Right renal pelvis (tissue), 4 donors: Measurements from ENCODE around the gene ADCY1. TPM values are rescaled to one million over a fixed set of nuclear protein-coding genes. Genes with fewer than 3 reads are reported as not detected.

Source experiments
- DNase-seq, 4 donors: peaks; one replicate each; pipeline ENCODE4 v3.0.0-alpha.2; 2013; ENCODE audit warnings: low read depth in 4 of 4, low spot score in 3 of 4, missing footprints in 1 of 4
- polyA plus RNA-seq, 4 donors: library from polyadenylated mRNA; unstranded; fragments of 120-200 nt; gene quantifications; one replicate each; pipeline ENCODE4 v1.2.1, GENCODE V29; 2013; ENCODE audit not compliant: insufficient read length in 4 of 4

Gene ADCY1
- polyA plus RNA-seq, 4 donors = 2.7 to 4.0 (median 3.3) TPM

DNA sequence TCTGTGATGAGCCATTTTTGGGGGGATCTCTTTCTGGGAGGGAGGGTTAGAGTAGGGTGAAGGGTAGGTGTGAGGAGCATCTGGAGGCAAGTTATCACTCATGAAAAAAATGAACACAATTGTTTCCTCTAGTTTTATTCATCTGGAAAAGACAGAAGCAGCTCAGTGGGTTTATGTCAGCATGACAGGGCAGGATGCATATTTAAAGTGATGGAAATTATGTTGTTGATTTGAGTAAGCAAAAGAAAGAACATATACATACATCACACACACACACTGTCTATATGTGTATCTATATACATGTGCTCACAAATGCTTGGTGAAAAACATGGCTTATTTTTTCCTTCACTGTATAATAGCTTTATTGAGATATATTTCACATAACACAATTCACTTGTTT is 114.2 kb downstream of the ADCY1 start:
- DNase-seq = no peak

DNA sequence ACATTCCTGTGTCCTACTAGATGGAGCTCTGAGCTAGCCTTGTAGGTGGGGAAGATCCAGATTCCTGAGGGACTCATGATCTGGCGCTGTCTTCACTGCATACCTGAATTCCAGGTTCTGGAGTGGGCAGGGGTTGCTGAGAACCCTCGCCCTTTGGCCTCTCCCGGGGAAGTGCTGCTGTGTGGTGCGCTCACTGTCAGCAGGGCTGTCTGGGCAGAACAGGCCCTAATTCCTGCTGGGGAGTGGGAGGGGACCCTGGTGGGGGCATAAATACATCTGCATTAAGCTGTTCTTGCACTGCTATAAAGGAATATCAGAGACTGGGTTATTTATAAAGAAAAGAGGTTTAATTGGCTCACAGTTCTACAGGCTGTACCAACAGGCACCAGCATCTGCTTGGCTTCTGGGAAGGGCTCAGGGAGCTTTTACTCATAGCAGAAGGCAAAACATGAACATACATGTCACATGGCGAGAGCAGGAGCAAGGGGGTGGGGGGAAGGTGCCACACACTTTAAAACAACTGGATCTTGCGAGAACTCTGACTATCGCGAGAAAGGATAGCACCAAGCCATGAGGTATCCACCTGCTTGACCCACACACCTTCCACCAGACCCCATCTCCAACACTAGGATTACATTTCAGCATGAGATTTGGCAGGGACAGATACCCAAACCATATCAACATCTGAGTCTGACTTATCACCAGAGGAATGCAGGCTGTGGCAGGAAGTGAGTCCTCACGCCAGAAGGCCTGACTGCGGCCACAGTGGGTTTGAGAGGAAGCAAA is 115.0 kb downstream of the ADCY1 start:
- DNase-seq = no peak

GRCh38 chr7:45689797-45690761 is 115.9 kb downstream of the ADCY1 start:
- no peak for DNase-seq

DNA sequence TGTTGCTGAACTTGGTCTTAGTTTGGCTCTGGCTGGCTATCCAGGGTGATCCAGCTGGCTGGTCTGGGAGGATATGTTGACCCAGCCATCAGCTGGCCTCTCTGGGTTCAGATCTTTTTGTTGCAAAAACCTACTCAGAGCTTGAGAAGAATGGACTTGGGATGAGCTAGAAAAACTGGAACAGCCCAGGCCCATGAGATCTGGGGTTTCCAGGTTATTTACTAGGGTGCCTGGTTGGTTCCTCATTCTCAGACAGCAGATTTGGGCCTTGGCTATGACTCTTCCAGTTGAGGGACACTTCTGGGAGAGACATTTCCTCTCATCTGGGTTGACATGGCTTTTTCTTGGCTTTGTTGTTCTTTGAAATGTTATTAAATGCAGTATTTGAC is 116.6 kb downstream of the ADCY1 start:
- DNase-seq = no peak

DNA sequence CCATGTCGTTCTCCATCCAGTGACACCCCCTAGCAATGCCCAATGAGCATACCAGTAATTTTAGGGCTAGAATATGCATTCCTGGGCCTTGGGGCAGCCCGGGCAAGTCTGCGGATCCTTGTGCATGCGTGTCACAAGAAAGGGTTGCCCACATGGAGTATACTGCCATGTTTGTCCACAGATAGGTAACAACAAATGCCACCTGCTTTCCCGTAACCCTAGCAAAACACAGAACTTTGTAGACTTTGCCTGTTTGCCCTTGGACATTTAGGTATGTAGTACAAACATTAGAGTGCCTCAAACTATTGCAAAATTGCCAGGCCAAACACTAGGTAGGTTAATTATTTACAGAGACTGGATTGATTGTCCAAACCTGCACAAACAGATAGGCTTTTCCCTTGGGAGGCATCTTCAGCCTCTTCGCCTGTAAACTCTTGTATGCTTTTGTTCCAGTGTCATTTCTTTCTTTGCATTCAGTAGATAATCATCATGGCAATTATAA is 117.0 kb downstream of the ADCY1 start:
- DNase-seq = no peak

- no peak for DNase-seq
These were observed 117.9 kb downstream of the ADCY1 start for GRCh38 chr7:45692031-45692430.

- DNase-seq = no peak
These were observed 121.3 kb downstream of the ADCY1 start for GRCh38 chr7:45695249-45695995.

DNA sequence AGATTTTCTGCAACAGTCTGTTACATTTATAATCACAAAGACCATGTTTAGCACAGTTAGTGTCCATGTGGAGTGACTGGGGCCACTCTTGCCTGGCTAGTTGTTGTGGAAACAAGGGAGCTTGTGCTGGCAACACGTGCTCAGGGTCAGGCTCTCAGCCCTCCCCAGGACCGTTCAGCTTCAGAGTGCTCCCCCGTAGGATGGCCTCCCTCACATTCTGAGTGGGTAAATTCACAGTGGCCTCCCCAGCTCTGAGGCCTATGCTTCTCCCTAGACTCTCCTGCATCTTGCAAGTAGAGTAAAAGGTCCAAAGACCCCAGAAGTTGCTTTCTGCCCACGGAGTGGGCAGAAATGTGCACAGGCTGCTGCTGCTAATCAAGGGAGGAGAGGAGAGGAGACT is 122.3 kb downstream of the ADCY1 start:
- no peak for DNase-seq

GRCh38 chr7:45697576-45698136 is 123.5 kb downstream of the ADCY1 start:
- no peak for DNase-seq

DNA sequence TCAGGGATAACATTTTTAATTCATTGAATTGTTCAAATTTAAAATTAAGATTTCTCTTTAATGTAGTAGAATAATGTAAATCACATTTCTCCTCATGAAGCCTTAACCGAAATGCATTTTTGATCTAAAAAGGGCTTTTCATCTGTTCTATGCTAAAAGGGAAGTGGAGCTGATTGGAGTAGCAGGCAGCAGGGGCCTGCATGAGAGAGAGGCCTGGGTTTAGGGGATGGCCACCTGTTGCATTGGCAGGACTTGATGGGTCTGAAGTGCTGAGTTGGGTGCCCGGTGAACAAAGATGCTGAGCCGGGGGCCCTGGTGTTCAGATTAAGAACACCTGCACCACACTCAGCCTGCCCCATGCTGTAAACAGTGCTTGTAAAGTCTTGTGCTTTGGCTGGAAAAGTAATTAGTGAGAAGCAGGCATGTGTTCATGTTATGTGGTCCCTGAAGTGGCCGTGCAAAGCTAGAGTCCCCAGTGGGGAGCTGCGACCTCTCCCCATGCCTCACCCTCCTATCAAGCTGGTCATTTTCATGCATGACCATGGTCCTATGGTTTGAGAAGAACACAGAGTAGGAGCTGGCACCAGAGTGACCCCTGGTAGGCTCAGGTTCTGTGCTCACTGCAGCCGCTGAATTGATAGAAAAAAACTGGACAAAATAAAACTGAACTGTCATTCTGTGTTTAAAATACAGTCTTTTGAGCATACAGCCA is 124.3 kb downstream of the ADCY1 start:
- no peak for DNase-seq

DNA sequence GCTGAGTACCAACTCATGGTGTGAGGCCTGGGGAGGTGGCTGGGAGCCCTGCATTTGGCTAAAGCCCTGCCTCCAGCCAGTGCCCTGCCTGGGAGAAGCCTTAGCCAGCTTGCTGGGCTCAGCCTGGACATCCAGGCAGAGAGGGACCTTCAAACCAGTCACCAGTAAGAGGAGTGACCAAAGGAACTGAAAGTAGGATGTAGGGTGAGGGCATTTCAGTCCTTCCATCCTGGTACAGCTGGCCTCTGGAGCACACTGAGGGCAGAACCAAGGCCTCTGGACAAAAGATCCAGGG is 124.8 kb downstream of the ADCY1 start:
- DNase-seq = no peak

GRCh38 chr7:45699726-45700390 is 125.7 kb downstream of the ADCY1 start:
- DNase-seq = no peak

- no peak for DNase-seq
These were observed 126.4 kb downstream of the ADCY1 start for GRCh38 chr7:45700556-45700955.

DNA sequence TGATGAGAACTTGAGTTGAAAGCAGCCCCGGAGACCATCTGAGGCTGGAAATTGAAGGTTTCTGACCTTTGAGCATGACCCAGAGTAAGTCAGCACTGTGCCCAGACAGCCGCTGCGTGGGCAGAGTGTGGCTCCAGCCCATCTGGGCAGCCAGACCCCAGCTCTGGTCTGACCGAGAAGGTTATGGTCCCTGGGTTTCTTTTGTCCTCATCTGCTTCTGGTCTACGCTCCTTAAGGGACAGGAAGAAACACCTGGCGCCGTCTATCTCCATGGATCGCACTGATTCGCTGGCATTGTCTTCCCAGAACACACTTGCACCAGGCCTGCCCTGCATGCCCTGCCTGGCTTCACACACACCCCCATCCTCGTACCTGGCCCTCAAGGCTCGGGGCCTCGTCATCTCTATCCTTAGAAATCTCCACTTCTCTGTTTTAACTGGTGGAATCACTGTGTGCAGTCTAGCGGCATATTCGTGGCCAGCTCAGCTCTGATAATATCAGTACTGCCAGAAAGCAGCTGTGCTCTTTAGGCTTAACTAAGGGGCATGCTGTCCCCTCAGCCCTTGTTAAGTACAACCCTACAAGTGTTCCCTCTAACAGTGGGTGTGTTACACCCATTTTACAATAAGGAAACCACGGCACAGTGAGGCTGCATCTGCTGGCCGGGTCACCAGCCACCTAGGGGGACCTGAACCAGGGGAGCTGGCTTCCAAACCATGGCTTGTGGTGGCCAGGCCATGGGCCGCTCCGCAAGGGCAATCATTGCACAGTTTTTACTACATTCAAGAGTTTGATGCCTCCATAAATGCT is 127.7 kb downstream of the ADCY1 start:
- DNase-seq = no peak

DNA sequence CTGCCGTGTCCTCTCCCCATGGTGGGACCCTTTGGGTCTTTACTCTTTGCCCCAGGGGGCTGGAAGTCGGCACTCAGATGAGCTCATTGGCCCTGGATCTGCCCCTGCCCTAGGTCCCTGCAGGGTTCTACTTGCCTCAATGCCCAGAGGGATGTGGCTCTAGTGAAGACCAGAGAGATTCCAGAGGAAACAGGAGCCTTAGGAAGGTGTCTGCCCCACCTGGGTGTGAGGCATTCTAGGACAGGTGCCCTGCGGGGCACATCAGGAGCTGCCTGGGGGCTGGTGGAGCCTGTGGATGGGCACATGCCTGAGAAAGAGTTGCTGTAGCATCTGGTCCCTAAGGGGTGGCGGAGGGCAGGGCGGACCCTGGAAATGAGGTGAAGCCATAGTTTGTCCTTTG is 128.6 kb downstream of the ADCY1 start:
- DNase-seq = no peak

GRCh38 chr7:45703373-45703821 is 129.2 kb downstream of the ADCY1 start:
- DNase-seq = no peak

DNA sequence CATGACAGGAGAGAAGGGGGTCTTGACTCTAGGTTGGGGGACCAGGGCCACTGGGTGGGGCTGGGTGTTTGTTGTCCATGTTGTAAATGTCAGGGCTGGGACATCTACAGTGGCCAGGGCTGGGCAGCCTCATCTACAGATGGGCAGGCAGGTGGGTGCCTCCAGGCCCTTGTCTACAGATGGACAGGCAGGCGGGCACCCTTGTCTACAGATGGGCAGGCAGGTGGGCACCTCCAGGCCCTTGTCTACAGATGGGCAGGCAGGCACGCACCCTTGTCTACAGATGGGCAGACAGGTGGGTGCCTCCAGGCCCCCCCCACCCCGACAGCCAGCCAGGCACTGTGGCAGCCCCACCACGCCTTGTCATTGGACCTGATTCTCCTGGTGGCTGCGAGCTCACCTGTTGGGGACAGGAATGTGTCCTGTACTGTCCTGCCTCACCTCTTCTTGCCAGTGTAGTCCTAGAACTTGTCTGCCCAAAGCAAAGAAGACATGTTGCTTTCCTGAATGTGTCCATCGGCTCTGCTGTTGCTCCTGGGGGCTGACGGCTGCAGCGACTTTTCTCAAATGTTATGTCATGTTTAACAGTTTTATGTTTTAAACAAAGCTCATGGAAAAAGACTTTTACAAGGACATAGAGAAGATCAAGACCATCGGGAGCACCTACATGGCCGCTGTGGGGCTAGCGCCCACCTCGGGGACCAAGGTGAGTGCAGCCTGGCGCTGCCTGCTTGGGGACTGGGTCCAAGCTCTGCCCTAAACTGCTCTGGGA is 129.9 kb downstream of the ADCY1 start:
- no peak for DNase-seq

- no peak for DNase-seq
These were observed 130.5 kb downstream of the ADCY1 start for GRCh38 chr7:45704683-45705016.
